Adrenal gland (tissue), 12 donors: ENCODE measurements around the gene IL9. TPM values are rescaled to one million over a fixed set of nuclear protein-coding genes. Genes with fewer than 3 reads are reported as not detected.

Source experiments
- DNase-seq, 7 donors: peaks; one replicate each; pipeline ENCODE4 v3.0.0-alpha.2; 2019 to 2020
- H3K27ac ChIP-seq, 5 donors: fragments of 200-600 bp; sonication (generic) in 4 of 5; 1 replicate in 3 of 5; 2 replicates in 2 of 5; pipeline versions ENCODE4 v1.5.1 to v1.8.0; 2016 to 2020; ENCODE audit warnings: mild to moderate bottlenecking in 1 of 5
- H3K27me3 ChIP-seq: fragments of 200-600 bp; 2 replicates; pipeline ENCODE4 v1.8.0; 2021
- H3K36me3 ChIP-seq, 2 donors: fragments of 200-600 bp; replicated peaks in 1 of 2; 1 replicate in 1 of 2; 2 replicates in 1 of 2; pipeline versions ENCODE4 v1.5.1 to v1.8.0; 2018 to 2022
- H3K4me1 ChIP-seq, 2 donors: fragments of 200-600 bp; replicated peaks in 1 of 2; 1 replicate in 1 of 2; 2 replicates in 1 of 2; pipeline versions ENCODE4 v1.5.1 to v1.8.0; 2018 to 2021
- H3K4me3 ChIP-seq, 4 donors: fragments of 200-600 bp; sonication (generic) in 3 of 4; one replicate each; pipeline ENCODE4 v1.5.1; 2016 to 2018
- H3K9me3 ChIP-seq, 3 donors: fragments of 200-600 bp; sonication (generic) in 1 of 3; replicated peaks in 1 of 3; 1 replicate in 2 of 3; 2 replicates in 1 of 3; pipeline versions ENCODE4 v1.5.1 to v1.8.0; 2016 to 2021
- POLR2A ChIP-seq, 2 donors: fragments of 450-650 bp; IDR thresholded peaks; one replicate each; pipeline ENCODE4 v1.6.1; 2017; ENCODE audit warnings: antibody characterized with exemption in 2 of 2, mild to moderate bottlenecking in 2 of 2, moderate library complexity in 1 of 2
- WGBS, 4 donors: extraction: QIAGEN DNeasy Blood & Tissue Kit in 2 of 4; methylation state at CpG; one replicate each; pipeline versions ENCODE4 v1.1.5 to v1.1.7; 2013 to 2017; 5-methylcytosine and 5-hydroxymethylcytosine counted together
- intact Hi-C, 2 donors: fragments of 100-400 bp; cut with DNase I; formaldehyde crosslinking; loops; one replicate each; pipeline versions ENCODE4 v1.14.1 to v1.15.0; 2022 to 2023
- polyA plus RNA-seq, 3 donors: library from polyadenylated mRNA; stranded (reverse); fragments of 200-250 nt in 2 of 3; fragments of 350-450 nt in 1 of 3; fragmentation: Illumina TruSeq in 1 of 3; extraction: RNeasy Lipid Tissue Mini Kit (QIAGEN cat#74804) in 1 of 3; gene quantifications; one replicate each; pipeline ENCODE4 v1.2.3, GENCODE V29; 2013 to 2014
- total RNA-seq, 9 donors: library from RNA; depleted of rRNA in 4 of 9; stranded (reverse); fragments of >200 nt in 4 of 9; fragments of 120-200 nt in 1 of 9; fragmentation: NEBNext Ultra II Directional in 1 of 9; extraction: Animal tissue kit (Norgen Biotek cat#: 25700) in 1 of 9; gene quantifications; one replicate each; pipeline versions ENCODE4 v1.1.0 to v1.2.4, GENCODE V29; 2013 to 2023
- TF ChIP-seq, protein P1 (sequence below), 6 experiments: fragments of 450-650 bp in 4 of 6; fragments of 200-600 bp in 2 of 6; sonication (generic) in 1 of 6; IDR thresholded peaks; 1 replicate in 5 of 6; 2 replicates in 1 of 6; pipeline versions ENCODE4 v1.5.1 to v1.8.0; 2016 to 2021; ENCODE audit warnings: antibody characterized with exemption in 6 of 6, mild to moderate bottlenecking in 2 of 6, moderate library complexity in 1 of 6
- donor health status: healthy with polysubstance abuse.
- donor health status: Bipolar disorder and iron deficiency.
- donor health status: DM: yes; HTN: yes; CAD: no.
- donor health status: DM: no; HTN: no; CAD: no.
- donor health status: DM: no; HTN: no; CAD: no.
- donor health status: DM: yes; HTN: yes; CAD: no.

Gene IL9
- total and polyA plus RNA-seq, 12 donors = not detected

GRCh38 chr5:135941711-135942110, 46.1 kb upstream of the IL9 start:
- Histone ChIP-seq H3K27me3 (peaks cover 11% of the 10 kb centered on the region), H3K27ac (no peak overlapping the region), H3K4me3 (no peak overlapping the region), H3K36me3 (no peaks in the 10 kb centered on the region), H3K9me3 (no peaks in the 10 kb centered on the region), H3K4me1 (no peaks in the 10 kb centered on the region)
- intact Hi-C loops = loop anchor here (5.0 to 10.0 kb wide), 4 partner anchors 57 to 273 kb away; no protein-coding TSS in a partner anchor
- TF ChIP-seq, protein P1, sequence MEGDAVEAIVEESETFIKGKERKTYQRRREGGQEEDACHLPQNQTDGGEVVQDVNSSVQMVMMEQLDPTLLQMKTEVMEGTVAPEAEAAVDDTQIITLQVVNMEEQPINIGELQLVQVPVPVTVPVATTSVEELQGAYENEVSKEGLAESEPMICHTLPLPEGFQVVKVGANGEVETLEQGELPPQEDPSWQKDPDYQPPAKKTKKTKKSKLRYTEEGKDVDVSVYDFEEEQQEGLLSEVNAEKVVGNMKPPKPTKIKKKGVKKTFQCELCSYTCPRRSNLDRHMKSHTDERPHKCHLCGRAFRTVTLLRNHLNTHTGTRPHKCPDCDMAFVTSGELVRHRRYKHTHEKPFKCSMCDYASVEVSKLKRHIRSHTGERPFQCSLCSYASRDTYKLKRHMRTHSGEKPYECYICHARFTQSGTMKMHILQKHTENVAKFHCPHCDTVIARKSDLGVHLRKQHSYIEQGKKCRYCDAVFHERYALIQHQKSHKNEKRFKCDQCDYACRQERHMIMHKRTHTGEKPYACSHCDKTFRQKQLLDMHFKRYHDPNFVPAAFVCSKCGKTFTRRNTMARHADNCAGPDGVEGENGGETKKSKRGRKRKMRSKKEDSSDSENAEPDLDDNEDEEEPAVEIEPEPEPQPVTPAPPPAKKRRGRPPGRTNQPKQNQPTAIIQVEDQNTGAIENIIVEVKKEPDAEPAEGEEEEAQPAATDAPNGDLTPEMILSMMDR (IDR thresholded peaks at IDR 0.05) = no peak
- TF ChIP-seq POLR2A (IDR thresholded peaks at IDR 0.05) = no peak
- DNase-seq = no peak
- WGBS, 4 donors = 83 to 90% (median 86%) methylated on average over 2 of the region's 2 CpGs

DNA sequence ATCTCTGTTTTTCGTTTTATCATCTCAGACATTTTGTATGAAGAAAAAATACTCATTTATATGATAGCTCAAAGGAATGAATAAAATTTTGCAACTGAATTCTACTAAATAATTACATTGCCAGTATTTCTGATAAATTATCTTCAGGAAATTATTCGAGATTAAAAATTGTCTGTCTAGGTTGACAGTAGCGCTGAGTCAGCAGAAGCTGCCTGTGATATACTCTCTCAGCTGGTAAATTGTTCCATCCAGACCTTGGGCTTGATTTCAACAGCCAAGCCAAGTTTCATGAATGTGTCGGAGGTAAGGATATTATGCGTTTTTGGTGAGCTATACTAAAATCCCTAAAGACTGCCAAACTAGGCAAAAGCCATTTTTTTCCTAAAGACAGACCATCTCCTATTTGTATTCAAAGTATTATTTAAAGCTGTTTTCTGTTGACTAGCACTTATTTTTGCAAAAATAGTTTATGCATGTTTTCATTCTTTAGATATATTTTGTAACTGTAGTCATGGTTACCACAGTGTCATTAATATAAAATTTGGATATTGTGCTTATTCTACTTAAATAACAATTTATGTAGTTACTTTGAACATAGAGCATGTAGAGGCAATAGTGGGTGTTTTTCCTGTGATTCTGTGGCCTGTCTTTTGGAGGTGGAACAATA, 41.7 kb upstream of the IL9 start:
- WGBS, 4 donors = 59 to 81% (median 66%) methylated on average over 5 of the region's 5 CpGs
- intact Hi-C loops = no loop called here
- TF ChIP-seq, protein P1 (IDR thresholded peaks at IDR 0.05) = no peak
- no peak for TF ChIP-seq POLR2A (IDR thresholded peaks at IDR 0.05)
- no peak for DNase-seq
- Histone ChIP-seq H3K27ac (no peak overlapping the region), H3K36me3 (no peaks in the 10 kb centered on the region), H3K4me3 (no peak overlapping the region), H3K27me3 (peaks cover 11% of the 10 kb centered on the region), H3K4me1 (no peaks in the 10 kb centered on the region), H3K9me3 (no peaks in the 10 kb centered on the region)

DNA sequence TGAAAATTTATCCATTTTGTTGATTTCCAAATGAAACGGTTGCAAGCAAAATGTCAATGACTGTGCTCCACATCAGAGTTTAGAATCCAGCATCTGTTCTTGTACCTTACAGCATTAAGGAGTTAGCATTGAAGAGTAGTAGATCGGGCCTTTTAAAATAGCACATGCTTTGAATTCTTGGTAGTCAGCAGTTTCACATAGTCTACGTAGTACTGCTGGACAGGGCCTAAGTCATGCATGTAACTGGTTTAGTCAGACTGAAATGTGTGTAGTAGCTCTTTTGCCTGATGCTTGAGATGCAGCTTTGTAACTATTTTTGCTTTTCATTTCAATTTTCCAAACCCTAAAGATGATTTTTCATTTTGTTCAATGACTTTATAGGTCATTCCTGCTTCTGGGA, 39.3 kb upstream of the IL9 start:
- Histone ChIP-seq H3K27ac (no peak overlapping the region), H3K27me3 (peaks cover 32% of the 10 kb centered on the region), H3K36me3 (no peaks in the 10 kb centered on the region), H3K4me3 (no peak overlapping the region), H3K4me1 (peaks cover 0 to 4% of the 10 kb centered on the region in 2 donors), H3K9me3 (no peaks in the 10 kb centered on the region)
- 70 to 83% (median 82%) methylated on average over 3 of the region's 3 CpGs for WGBS, 4 donors
- intact Hi-C loops = no loop called here
- DNase-seq = no peak
- no peak for TF ChIP-seq POLR2A (IDR thresholded peaks at IDR 0.05)
- TF ChIP-seq, protein P1 (IDR thresholded peaks at IDR 0.05) = no peak

DNA sequence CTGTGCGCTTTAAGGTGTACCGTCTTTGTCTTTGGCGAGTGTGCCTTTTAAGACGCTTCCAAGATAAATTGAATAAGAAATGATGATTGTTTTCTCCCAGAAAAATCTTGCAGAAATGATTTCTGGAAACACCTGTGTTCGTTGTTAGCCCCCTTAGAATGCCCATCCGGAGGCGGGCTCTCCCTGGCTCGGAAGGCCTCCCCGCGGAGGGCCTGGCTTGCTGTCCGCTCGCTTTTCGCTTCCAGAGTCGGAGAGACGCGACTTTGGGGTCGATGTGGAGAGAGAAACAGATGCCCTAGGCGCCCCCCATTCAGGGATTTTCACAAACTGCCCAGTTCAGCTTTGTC, 35.3 kb upstream of the IL9 start:
- Histone ChIP-seq H3K36me3 (no peaks in the 10 kb centered on the region), H3K27ac (no peak overlapping the region), H3K9me3 (no peaks in the 10 kb centered on the region), H3K4me1 (peaks cover 0 to 8% of the 10 kb centered on the region in 2 donors), H3K27me3 (peaks cover 44% of the 10 kb centered on the region), H3K4me3 (no peak overlapping the region)
- DNase-seq = no peak
- intact Hi-C loops = no loop called here
- WGBS, 4 donors = 35 to 50% (median 43%) methylated on average over 18 of the region's 18 CpGs
- TF ChIP-seq, protein P1 (IDR thresholded peaks at IDR 0.05) = no peak
- TF ChIP-seq POLR2A (IDR thresholded peaks at IDR 0.05) = no peak
